ENCODE data around the gene NETO2. TPM values are rescaled to one million over a fixed set of nuclear protein-coding genes. Genes with fewer than 3 reads are reported as not detected.
"Not testable (repeated sequence)": the region's sequence is repeated elsewhere in the genome, so short reads cannot be mapped to it uniquely, and the experiment has no call there.

The NETO2 gene
- total RNA-seq, 2 experiments from 2014 or later: 0.15 TPM; not detected in 1

DNA sequence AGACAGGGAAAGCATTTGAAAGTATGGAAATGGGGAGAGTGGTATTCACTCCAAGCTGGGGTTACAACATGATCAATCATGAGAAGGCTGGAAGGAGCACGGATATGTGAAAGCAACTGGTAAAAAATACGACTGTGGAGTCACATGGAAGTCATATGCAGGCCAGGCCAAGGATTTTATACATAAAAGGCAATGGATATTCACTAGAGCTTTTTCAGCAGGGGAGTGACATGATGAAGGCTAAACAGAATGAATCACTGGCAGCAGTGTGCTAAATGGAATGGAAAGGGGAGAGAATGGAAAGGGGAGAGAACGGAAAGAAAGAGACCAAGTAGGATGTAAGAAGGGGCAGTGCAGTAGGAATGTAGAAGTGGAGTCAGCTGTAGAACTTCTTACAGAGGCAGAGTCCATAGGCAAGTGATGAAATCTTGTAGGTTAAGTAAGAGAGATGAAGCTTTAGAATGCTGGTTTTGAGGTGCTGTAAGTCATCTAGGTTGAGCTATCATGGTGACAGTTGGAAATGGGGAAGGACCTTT, 13.0 kb upstream of the NETO2 start:
- no peak for DNase-seq (ENCODE audit: low spot score)
- intact Hi-C loops (cut with micrococcal nuclease; ENCODE audit: unreplicated experiment): no loop called here
- Histone ChIP-seq H4K20me1 (ENCODE audit: insufficient read depth, low read length) (no peaks in the 10 kb centered on the region), H3K9me2 (ENCODE audit: insufficient read depth, low read length) (no peaks in the 10 kb centered on the region), H3K4me2 (ENCODE audit: low read length) (no peak overlapping the region), H3K27ac (ENCODE audit: low read depth, low read length, poor library complexity, severe bottlenecking) (no peak overlapping the region), H3K79me2 (ENCODE audit: insufficient read depth, low read depth, low read length) (no peaks in the 10 kb centered on the region), H3K36me3 (ENCODE audit: insufficient read depth, low read length) (peaks cover 23% of the 10 kb centered on the region), H2AFZ (ENCODE audit: low read length) (no peak overlapping the region), H3K9me3 (ENCODE audit: low read length) (no peaks in the 10 kb centered on the region), H3K4me3 (ENCODE audit: low read depth, low read length, poor library complexity, severe bottlenecking) (no peak overlapping the region), H3K4me1 (ENCODE audit: insufficient read depth, low read length, poor library complexity, severe bottlenecking) (no peaks in the 10 kb centered on the region)
- no peak for TF ChIP-seq EZH2phosphoT487 (IDR thresholded peaks at IDR 0.05; ENCODE audit: borderline replicate concordance, low read depth, low read length)
- TF ChIP-seq, protein P1, sequence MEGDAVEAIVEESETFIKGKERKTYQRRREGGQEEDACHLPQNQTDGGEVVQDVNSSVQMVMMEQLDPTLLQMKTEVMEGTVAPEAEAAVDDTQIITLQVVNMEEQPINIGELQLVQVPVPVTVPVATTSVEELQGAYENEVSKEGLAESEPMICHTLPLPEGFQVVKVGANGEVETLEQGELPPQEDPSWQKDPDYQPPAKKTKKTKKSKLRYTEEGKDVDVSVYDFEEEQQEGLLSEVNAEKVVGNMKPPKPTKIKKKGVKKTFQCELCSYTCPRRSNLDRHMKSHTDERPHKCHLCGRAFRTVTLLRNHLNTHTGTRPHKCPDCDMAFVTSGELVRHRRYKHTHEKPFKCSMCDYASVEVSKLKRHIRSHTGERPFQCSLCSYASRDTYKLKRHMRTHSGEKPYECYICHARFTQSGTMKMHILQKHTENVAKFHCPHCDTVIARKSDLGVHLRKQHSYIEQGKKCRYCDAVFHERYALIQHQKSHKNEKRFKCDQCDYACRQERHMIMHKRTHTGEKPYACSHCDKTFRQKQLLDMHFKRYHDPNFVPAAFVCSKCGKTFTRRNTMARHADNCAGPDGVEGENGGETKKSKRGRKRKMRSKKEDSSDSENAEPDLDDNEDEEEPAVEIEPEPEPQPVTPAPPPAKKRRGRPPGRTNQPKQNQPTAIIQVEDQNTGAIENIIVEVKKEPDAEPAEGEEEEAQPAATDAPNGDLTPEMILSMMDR (conservative IDR thresholded peaks at IDR 0.05; ENCODE audit: low read length): no peak
- ChIA-PET CTCF (ENCODE audit: unreplicated experiment) (no interaction called here), POLR2A (interaction anchor here (0.7 kb wide), 1 partner anchor 9 kb away, joined by 3 read pairs; no protein-coding TSS in a partner anchor)
- BruUV-seq (replicated peaks): no TSS peak

DNA sequence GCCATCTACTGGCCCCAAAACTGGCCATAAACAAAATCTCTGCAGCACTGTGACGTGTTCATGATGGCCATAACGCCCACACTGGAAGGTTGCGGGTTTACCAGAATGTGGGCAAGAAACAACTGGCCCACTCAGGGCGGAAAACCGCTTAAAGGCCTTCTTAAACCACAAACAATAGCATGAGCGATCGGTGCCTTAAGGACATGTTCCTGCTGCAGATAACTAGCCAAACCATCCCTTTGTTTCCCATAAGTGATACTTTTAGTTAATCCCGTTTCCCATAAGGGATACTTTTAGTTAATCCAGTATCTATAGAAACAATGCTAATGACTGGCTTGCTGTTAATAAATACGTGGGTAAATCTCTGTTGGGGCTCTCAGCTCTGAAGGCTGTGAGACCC, 8.8 kb upstream of the NETO2 start:
- POLR2A ChIA-PET; DNase-seq (ENCODE audit: low spot score); H3K27ac ChIP-seq (ENCODE audit: low read depth, low read length, poor library complexity, severe bottlenecking); H2AFZ ChIP-seq (ENCODE audit: low read length); H3K4me3 ChIP-seq (ENCODE audit: low read depth, low read length, poor library complexity, severe bottlenecking); BruUV-seq (replicated peaks); H3K4me1 ChIP-seq (ENCODE audit: insufficient read depth, low read length, poor library complexity, severe bottlenecking); H3K4me2 ChIP-seq (ENCODE audit: low read length); H3K9me3 ChIP-seq (ENCODE audit: low read length); H3K9me2 ChIP-seq (ENCODE audit: insufficient read depth, low read length); intact Hi-C loops (cut with micrococcal nuclease; ENCODE audit: unreplicated experiment); H4K20me1 ChIP-seq (ENCODE audit: insufficient read depth, low read length); CTCF ChIA-PET (ENCODE audit: unreplicated experiment); H3K79me2 ChIP-seq (ENCODE audit: insufficient read depth, low read depth, low read length): not testable (repeated sequence)
- peaks cover 22% of the 10 kb centered on the region for H3K36me3 ChIP-seq (ENCODE audit: insufficient read depth, low read length)

- H2AFZ ChIP-seq (ENCODE audit: low read length): no peak overlapping the region
- no peaks in the 10 kb centered on the region for H3K9me3 ChIP-seq (ENCODE audit: low read length)
- no peaks in the 10 kb centered on the region for H3K4me1 ChIP-seq (ENCODE audit: insufficient read depth, low read length, poor library complexity, severe bottlenecking)
- no peak overlapping the region for H3K4me2 ChIP-seq (ENCODE audit: low read length)
- peaks cover 20% of the 10 kb centered on the region for H3K36me3 ChIP-seq (ENCODE audit: insufficient read depth, low read length)
- no peaks in the 10 kb centered on the region for H3K79me2 ChIP-seq (ENCODE audit: insufficient read depth, low read depth, low read length)
- TF ChIP-seq EZH2phosphoT487 (IDR thresholded peaks at IDR 0.05; ENCODE audit: borderline replicate concordance, low read depth, low read length): no peak
- TF ChIP-seq, protein P1 (conservative IDR thresholded peaks at IDR 0.05; ENCODE audit: low read length): no peak
- CTCF ChIA-PET (ENCODE audit: unreplicated experiment): interaction anchor here (0.7 kb wide), 1 partner anchor 9 kb away, joined by 3 read pairs; no protein-coding TSS in a partner anchor
- H3K27ac ChIP-seq (ENCODE audit: low read depth, low read length, poor library complexity, severe bottlenecking): no peak overlapping the region
- no TSS peak for BruUV-seq (replicated peaks)
- intact Hi-C loops (cut with micrococcal nuclease; ENCODE audit: unreplicated experiment): no loop called here
- H4K20me1 ChIP-seq (ENCODE audit: insufficient read depth, low read length): no peaks in the 10 kb centered on the region
- POLR2A ChIA-PET: no interaction called here
- H3K4me3 ChIP-seq (ENCODE audit: low read depth, low read length, poor library complexity, severe bottlenecking): no peak overlapping the region
- DNase-seq (ENCODE audit: low spot score): no peak
- H3K9me2 ChIP-seq (ENCODE audit: insufficient read depth, low read length): no peaks in the 10 kb centered on the region
These were observed 6.3 kb upstream of the NETO2 start for GRCh38 chr16:47150067-47150466.

Data from OCI-LY7 (cell line).